Measurements from ENCODE around the gene NDUFA12. TPM values are rescaled to one million over a fixed set of nuclear protein-coding genes. Genes with fewer than 3 reads are reported as not detected.
A peak's percentile ranks its signal among the peaks of the same experiment; 100 is the strongest.

The NDUFA12 gene
- total and polyA plus RNA-seq, 7 experiments from 2014 or later: 57.8 to 507 (median 70.5) TPM

- Histone ChIP-seq H3K4me3 (ENCODE audit: low read length) (no peak overlapping the region), H3K27me3 (ENCODE audit: control insufficient read depth in 2 of 2, insufficient read depth in 2 of 2, low read length in 2 of 2) (no peaks in the 10 kb centered on the region), H3K9me3 (ENCODE audit: control insufficient read depth in 2 of 3, low read length in 3 of 3) (no peaks in the 10 kb centered on the region), H3K4me1 (ENCODE audit: control insufficient read depth in 2 of 2, insufficient read depth in 2 of 2, low read length in 2 of 2) (no peaks in the 10 kb centered on the region), H3K27ac (ENCODE audit: low read depth, low read length) (no peak overlapping the region), H3K36me3 (ENCODE audit: control insufficient read depth in 2 of 3, insufficient read depth in 3 of 3, low read length in 3 of 3) (peaks cover 0 to 4% (median 0%) of the 10 kb centered on the region in 3 experiments)
- ChIA-PET POLR2A (no interaction called here), CTCF (interaction anchor here (0.7 kb wide), 1 partner anchor 27 kb away, joined by 4 read pairs; no protein-coding TSS in a partner anchor)
- Mint-ChIP-seq H3K9me3 (peaks cover 0 to 7% (median 2%) of the 10 kb centered on the region in 11 donors), H3K27me3 (peaks cover 0 to 2% (median 0%) of the 10 kb centered on the region in 5 donors), H3K27ac (no peak overlapping the region), H3K36me3 (peaks cover 6 to 27% (median 19%) of the 10 kb centered on the region in 5 donors), H3K4me3 (no peak overlapping the region), H3K4me1 (peaks cover 0 to 50% (median 17%) of the 10 kb centered on the region in 7 donors)
- DNase-seq (no peak), ATAC-seq (no peak)
- intact Hi-C loops (cut with micrococcal nuclease): no loop called here
These were observed 12.6 kb upstream of the NDUFA12 start for GRCh38 chr12:95016120-95016519.

GRCh38 chr12:95014554-95014953, 11.1 kb upstream of the NDUFA12 start:
- Mint-ChIP-seq H3K36me3 (peaks cover 6 to 22% (median 19%) of the 10 kb centered on the region in 5 donors), H3K27ac (no peak overlapping the region), H3K27me3 (peaks cover 0 to 2% (median 0%) of the 10 kb centered on the region in 5 donors), H3K4me1 (peaks cover 0 to 55% (median 23%) of the 10 kb centered on the region in 7 donors), H3K4me3 (no peak overlapping the region), H3K9me3 (peaks cover 0 to 16% (median 7%) of the 10 kb centered on the region in 11 donors)
- intact Hi-C loops (cut with micrococcal nuclease): no loop called here
- Histone ChIP-seq H3K4me1 (ENCODE audit: control insufficient read depth in 2 of 2, insufficient read depth in 2 of 2, low read length in 2 of 2) (no peaks in the 10 kb centered on the region), H3K36me3 (ENCODE audit: control insufficient read depth in 2 of 3, insufficient read depth in 3 of 3, low read length in 3 of 3) (peaks cover 0 to 2% (median 0%) of the 10 kb centered on the region in 3 experiments), H3K27me3 (ENCODE audit: control insufficient read depth in 2 of 2, insufficient read depth in 2 of 2, low read length in 2 of 2) (no peaks in the 10 kb centered on the region), H3K9me3 (ENCODE audit: control insufficient read depth in 2 of 3, low read length in 3 of 3) (no peaks in the 10 kb centered on the region), H3K4me3 (ENCODE audit: low read length) (no peak overlapping the region), H3K27ac (ENCODE audit: low read depth, low read length) (no peak overlapping the region)
- no peak for ATAC-seq
- ChIA-PET POLR2A (interaction anchor here (0.6 to 1.6 kb wide), 2 partner anchors 11 to 1223 kb away, joined by 3 to 9 read pairs; partner anchors contain the start of gene NDUFA12), CTCF (no interaction called here)
- no peak for DNase-seq

GRCh38 chr12:95006206-95006605, 2.7 kb upstream of the NDUFA12 start:
- Mint-ChIP-seq H3K27ac (peak overlapping the region in 8 of 9 donors; percentile 71 to 96 (median 84)), H3K4me3 (peak overlapping the region in 9 of 10 donors; percentile 26 to 79 (median 55)), H3K27me3 (no peaks in the 10 kb centered on the region), H3K36me3 (peaks cover 7 to 25% (median 15%) of the 10 kb centered on the region in 5 donors), H3K9me3 (peaks cover 6 to 58% (median 24%) of the 10 kb centered on the region in 11 donors), H3K4me1 (peaks cover 20 to 61% (median 45%) of the 10 kb centered on the region in 7 donors)
- intact Hi-C loops (cut with micrococcal nuclease): loop anchor here in 1 of 2 donors (10.0 kb wide), 1 partner anchor 861 kb away; the partner anchor contains the start of gene PLXNC1
- ATAC-seq (no peak), DNase-seq (peak in 5 of 9 donors; percentile 19 to 59 (median 45))
- no peak overlapping the region for H3K27ac ChIP-seq (ENCODE audit: low read depth, low read length)
- H3K27me3 ChIP-seq (ENCODE audit: control insufficient read depth in 2 of 2, insufficient read depth in 2 of 2, low read length in 2 of 2): no peaks in the 10 kb centered on the region
- CTCF ChIA-PET: interaction anchor here (1.3 kb wide), 1 partner anchor 16 kb away, joined by 4 read pairs; no protein-coding TSS in a partner anchor
- peaks cover 0 to 29% (median 0%) of the 10 kb centered on the region in 3 experiments for H3K9me3 ChIP-seq (ENCODE audit: control insufficient read depth in 2 of 3, low read length in 3 of 3)
- no peak overlapping the region for H3K4me3 ChIP-seq (ENCODE audit: low read length)
- POLR2A ChIA-PET: interaction anchor here (3.4 kb wide), 1 partner anchor 16 kb away, joined by 11 read pairs; no protein-coding TSS in a partner anchor
- peaks cover 7 to 32% of the 10 kb centered on the region in 2 donors for H3K4me1 ChIP-seq (ENCODE audit: control insufficient read depth in 2 of 2, insufficient read depth in 2 of 2, low read length in 2 of 2)
- peaks cover 0 to 6% (median 0%) of the 10 kb centered on the region in 3 experiments for H3K36me3 ChIP-seq (ENCODE audit: control insufficient read depth in 2 of 3, insufficient read depth in 3 of 3, low read length in 3 of 3)

- Histone ChIP-seq H3K4me3 (ENCODE audit: low read length) (no peak overlapping the region), H3K4me1 (ENCODE audit: control insufficient read depth in 2 of 2, insufficient read depth in 2 of 2, low read length in 2 of 2) (peaks cover 20 to 44% of the 10 kb centered on the region in 2 donors), H3K9me3 (ENCODE audit: control insufficient read depth in 2 of 3, low read length in 3 of 3) (peaks cover 0 to 29% (median 0%) of the 10 kb centered on the region in 3 experiments), H3K27ac (ENCODE audit: low read depth, low read length) (peak overlapping the region; percentile 84), H3K36me3 (ENCODE audit: control insufficient read depth in 2 of 3, insufficient read depth in 3 of 3, low read length in 3 of 3) (peaks cover 0 to 16% (median 0%) of the 10 kb centered on the region in 3 experiments), H3K27me3 (ENCODE audit: control insufficient read depth in 2 of 2, insufficient read depth in 2 of 2, low read length in 2 of 2) (no peaks in the 10 kb centered on the region)
- Mint-ChIP-seq H3K27ac (peak overlapping the region; percentile 52 to 97 (median 91)), H3K9me3 (peaks cover 6 to 42% (median 23%) of the 10 kb centered on the region in 11 donors), H3K27me3 (no peaks in the 10 kb centered on the region), H3K4me3 (peak overlapping the region; percentile 51 to 97 (median 92)), H3K36me3 (peaks cover 7 to 24% (median 16%) of the 10 kb centered on the region in 5 donors), H3K4me1 (peaks cover 27 to 67% (median 52%) of the 10 kb centered on the region in 7 donors)
- DNase-seq (no peak), ATAC-seq (no peak)
- CTCF ChIA-PET: no interaction called here
- intact Hi-C loops (cut with micrococcal nuclease): loop anchor here (5.0 to 10.0 kb wide), 8 partner anchors 33 to 1903 kb away; partner anchors contain the start of genes CRADD (in 1 of the 2), NEDD1 (in 1 of the 2), NUDT4 (in 1 of the 2) and PLXNC1 (in 1 of the 2)
- POLR2A ChIA-PET: interaction anchor here (1.7 to 2.3 kb wide), 2 partner anchors 14 to 20 kb away, joined by 8 to 52 read pairs; no protein-coding TSS in a partner anchor
These were observed 1.1 kb upstream of the NDUFA12 start for GRCh38 chr12:95004610-95005009.

- peak overlapping the region; percentile 87 to 97 (median 96) for H3K4me3 Mint-ChIP-seq
- DNase-seq (no peak), ATAC-seq (no peak)
- peak overlapping the region; percentile 86 to 97 (median 95) for H3K27ac Mint-ChIP-seq
- intact Hi-C loops (cut with micrococcal nuclease): loop anchor here (1.0 to 10.0 kb wide), 23 partner anchors 16 to 1903 kb away; partner anchors contain the start of genes AMDHD1 (in 2 of the 2), CCDC38 (in 2 of the 2), CEP83 (in 2 of the 2) and CRADD (in 2 of the 2)
- CTCF ChIA-PET: interaction anchor here (0.7 to 1.1 kb wide), 3 partner anchors 15 to 70 kb away, joined by 3 to 4 read pairs (median 4); no protein-coding TSS in a partner anchor
- Histone ChIP-seq H3K4me3 (ENCODE audit: low read length) (peak overlapping the region; percentile 72), H3K27me3 (ENCODE audit: control insufficient read depth in 2 of 2, insufficient read depth in 2 of 2, low read length in 2 of 2) (no peaks in the 10 kb centered on the region), H3K27ac (ENCODE audit: low read depth, low read length) (peak overlapping the region; percentile 84), H3K4me1 (ENCODE audit: control insufficient read depth in 2 of 2, insufficient read depth in 2 of 2, low read length in 2 of 2) (peaks cover 26 to 50% of the 10 kb centered on the region in 2 donors), H3K9me3 (ENCODE audit: control insufficient read depth in 2 of 3, low read length in 3 of 3) (peaks cover 0 to 29% (median 0%) of the 10 kb centered on the region in 3 experiments), H3K36me3 (ENCODE audit: control insufficient read depth in 2 of 3, insufficient read depth in 3 of 3, low read length in 3 of 3) (peaks cover 0 to 16% (median 0%) of the 10 kb centered on the region in 3 experiments)
- no peaks in the 10 kb centered on the region for H3K27me3 Mint-ChIP-seq
- H3K36me3 Mint-ChIP-seq: peaks cover 7 to 29% (median 24%) of the 10 kb centered on the region in 5 donors
- peaks cover 6 to 36% (median 21%) of the 10 kb centered on the region in 11 donors for H3K9me3 Mint-ChIP-seq
- H3K4me1 Mint-ChIP-seq: peaks cover 34 to 74% (median 59%) of the 10 kb centered on the region in 7 donors
- POLR2A ChIA-PET: interaction anchor here (0.7 to 2.3 kb wide), 12 partner anchors 8 to 1184 kb away, joined by 3 to 52 read pairs (median 6); no protein-coding TSS in a partner anchor
These were observed 400 bp upstream of the NDUFA12 start for GRCh38 chr12:95003921-95004272.

- intact Hi-C loops (cut with micrococcal nuclease): loop anchor here (1.0 to 10.0 kb wide), 23 partner anchors 14 to 1905 kb away; partner anchors contain the start of genes AMDHD1 (in 2 of the 2), CCDC38 (in 2 of the 2), CEP83 (in 2 of the 2) and CRADD (in 2 of the 2)
- ATAC-seq (no peak), DNase-seq (no peak)
- ChIA-PET CTCF (interaction anchor here (0.5 kb wide), 1 partner anchor 16 kb away, joined by 5 read pairs; no protein-coding TSS in a partner anchor), POLR2A (interaction anchor here (0.6 to 2.3 kb wide), 7 partner anchors 12 to 265 kb away, joined by 3 to 52 read pairs (median 8); no protein-coding TSS in a partner anchor)
- Histone ChIP-seq H3K4me1 (ENCODE audit: control insufficient read depth in 2 of 2, insufficient read depth in 2 of 2, low read length in 2 of 2) (peaks cover 29 to 61% of the 10 kb centered on the region in 2 donors), H3K27me3 (ENCODE audit: control insufficient read depth in 2 of 2, insufficient read depth in 2 of 2, low read length in 2 of 2) (no peaks in the 10 kb centered on the region), H3K36me3 (ENCODE audit: control insufficient read depth in 2 of 3, insufficient read depth in 3 of 3, low read length in 3 of 3) (peaks cover 0 to 16% (median 0%) of the 10 kb centered on the region in 3 experiments), H3K9me3 (ENCODE audit: control insufficient read depth in 2 of 3, low read length in 3 of 3) (peaks cover 0 to 17% (median 0%) of the 10 kb centered on the region in 3 experiments), H3K27ac (ENCODE audit: low read depth, low read length) (peak overlapping the region; percentile 84), H3K4me3 (ENCODE audit: low read length) (peak overlapping the region; percentile 72)
- Mint-ChIP-seq H3K36me3 (peaks cover 7 to 31% (median 30%) of the 10 kb centered on the region in 5 donors), H3K4me3 (peak overlapping the region; percentile 87 to 97 (median 96)), H3K27ac (peak overlapping the region; percentile 79 to 97 (median 95)), H3K27me3 (no peaks in the 10 kb centered on the region), H3K9me3 (peaks cover 6 to 27% (median 18%) of the 10 kb centered on the region in 11 donors), H3K4me1 (peaks cover 43 to 86% (median 69%) of the 10 kb centered on the region in 7 donors)
These were observed 743 bp downstream of the NDUFA12 start for GRCh38 chr12:95002754-95003153.
